ENCODE measurements around the gene TMED1.
"Not testable (repeated sequence)": the region's sequence is repeated elsewhere in the genome, so short reads cannot be mapped to it uniquely, and the experiment has no call there.

Gene TMED1

DNA sequence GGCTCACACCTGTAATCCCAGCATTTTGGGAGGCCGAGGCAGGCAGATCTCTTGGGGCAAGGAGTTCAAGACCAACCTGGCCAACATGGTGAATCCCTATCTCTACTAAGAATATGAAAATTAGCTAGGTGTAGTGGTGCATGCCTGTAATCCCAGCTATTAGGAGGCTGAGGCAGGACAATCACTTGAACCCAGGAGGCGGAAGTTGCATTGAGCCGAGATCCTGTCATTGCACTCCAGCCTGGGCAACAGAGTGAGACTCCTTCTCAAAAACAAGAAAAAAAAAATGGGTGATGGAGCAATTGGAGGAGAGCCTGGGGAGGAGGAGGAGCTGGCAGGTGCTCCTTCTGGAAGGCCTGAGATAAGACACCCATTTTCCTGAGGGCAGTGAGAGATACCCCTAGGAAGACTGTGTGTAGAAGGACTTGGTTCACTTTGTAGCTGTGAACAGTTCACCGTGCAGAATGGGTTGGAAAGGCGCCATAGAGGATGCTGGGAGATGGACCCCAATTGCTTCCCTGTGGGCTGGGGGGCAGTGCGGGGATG lies 26.6 kb upstream of the TMED1 start:
- no peak for DNase-seq (ENCODE audit: low spot score)

DNA sequence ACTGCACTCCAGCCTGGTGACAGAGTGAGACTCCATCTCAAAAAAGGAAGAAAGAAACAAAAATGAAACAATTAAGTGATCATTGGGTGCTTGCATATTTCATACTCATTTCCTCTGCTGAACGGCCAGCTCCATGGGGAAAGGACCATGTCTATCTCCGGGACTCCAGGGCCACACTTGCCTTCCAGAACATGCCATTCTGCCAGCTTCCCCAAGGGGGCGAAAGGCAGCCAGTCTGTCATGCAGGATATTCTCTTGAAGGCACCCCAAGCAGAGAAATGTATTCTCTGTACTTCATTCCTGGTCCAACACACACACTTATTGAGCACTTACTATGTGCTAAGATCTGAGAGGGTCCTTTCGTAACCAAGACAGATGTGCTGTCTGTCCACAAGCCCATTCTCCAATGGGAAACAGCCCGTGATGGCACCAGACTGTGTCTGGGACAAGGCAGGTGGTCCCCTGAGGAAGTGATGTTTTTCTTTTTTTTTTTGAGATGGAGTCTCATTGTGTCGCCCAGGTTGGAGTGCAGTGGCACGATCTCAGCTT lies 25.2 kb upstream of the TMED1 start:
- no peak for DNase-seq (ENCODE audit: low spot score)

DNA sequence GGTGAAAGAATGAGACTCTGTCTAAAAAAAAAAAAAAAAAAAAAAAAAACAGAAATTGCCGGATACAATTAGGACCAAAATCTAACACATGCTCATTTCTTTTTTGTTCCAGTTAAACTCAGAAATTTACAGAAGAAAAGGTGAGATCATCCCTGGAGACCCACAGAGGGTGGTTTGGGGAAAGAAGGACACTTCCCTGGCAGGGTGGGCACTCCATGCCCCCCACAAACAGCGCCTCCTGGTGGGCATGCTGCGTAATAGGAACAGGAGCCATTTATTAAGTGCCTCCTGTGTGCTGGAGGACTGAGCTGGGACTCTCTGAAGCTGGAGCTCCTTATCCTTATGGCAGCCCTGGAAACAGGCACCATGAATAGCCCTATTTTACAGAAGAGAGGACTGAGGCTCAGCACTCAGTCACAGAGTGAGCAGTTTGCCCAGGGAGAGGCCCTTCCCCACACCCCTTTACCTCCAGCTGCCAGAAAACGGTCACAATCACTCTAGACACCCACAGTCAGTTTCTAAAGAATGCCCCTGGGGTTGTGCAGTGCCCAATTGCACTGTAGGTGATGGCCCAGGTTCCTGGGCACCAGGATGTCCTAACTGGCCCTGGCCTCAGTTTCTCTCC lies 22.3 kb upstream of the TMED1 start:
- DNase-seq (ENCODE audit: low spot score) = no peak

DNA sequence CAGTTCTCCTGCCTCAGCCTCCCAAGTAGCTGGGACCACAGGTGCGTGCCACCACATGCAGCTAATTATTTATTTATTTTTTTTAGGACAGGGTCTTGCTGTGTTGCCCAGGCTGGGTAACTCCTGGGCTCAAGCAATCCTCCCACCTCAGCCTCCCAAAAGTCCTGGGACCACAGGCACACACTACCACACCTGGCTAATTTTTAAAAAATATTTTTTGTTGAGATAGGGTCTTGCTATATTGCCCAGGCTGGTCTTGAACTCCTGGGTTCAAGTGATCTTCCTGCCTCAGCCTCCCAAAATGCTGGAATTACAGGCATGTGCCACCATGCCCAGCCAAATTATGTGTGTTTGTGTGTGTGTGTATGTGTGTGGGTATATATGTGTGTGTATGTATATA lies 20.9 kb upstream of the TMED1 start:
- not testable (repeated sequence) for DNase-seq (ENCODE audit: low spot score)

DNA sequence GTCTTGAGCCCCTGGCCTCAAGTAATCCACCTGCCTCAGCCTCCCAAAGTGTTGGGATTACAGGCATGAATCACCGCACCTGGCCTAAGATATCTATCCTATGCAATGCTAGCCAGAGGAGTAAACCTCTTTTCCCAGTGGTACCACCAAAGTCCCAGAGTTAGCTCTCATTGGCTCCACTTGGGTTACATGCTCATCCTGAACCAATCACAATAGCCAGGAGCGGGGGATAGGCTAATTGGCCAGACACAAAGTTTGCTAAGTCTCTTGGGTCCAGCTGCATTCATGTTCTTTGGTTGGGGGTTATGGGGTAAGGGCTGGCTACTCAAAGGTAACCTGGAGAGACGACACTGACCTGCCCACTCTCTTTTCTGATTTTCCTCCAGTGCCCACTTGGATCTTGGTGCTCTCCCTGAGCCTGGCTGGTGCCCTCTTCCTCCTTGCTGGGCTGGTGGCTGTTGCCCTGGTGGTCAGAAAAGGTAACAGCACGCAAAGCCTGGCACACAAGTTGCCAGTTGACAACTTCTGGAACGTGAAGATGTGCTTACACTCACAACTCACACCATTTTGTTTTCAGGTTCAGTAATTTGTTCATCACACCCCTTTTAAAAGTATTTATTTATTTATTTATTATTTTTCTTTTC lies 20.0 kb upstream of the TMED1 start:
- peak; percentile 22 for DNase-seq (ENCODE audit: low spot score)

DNA sequence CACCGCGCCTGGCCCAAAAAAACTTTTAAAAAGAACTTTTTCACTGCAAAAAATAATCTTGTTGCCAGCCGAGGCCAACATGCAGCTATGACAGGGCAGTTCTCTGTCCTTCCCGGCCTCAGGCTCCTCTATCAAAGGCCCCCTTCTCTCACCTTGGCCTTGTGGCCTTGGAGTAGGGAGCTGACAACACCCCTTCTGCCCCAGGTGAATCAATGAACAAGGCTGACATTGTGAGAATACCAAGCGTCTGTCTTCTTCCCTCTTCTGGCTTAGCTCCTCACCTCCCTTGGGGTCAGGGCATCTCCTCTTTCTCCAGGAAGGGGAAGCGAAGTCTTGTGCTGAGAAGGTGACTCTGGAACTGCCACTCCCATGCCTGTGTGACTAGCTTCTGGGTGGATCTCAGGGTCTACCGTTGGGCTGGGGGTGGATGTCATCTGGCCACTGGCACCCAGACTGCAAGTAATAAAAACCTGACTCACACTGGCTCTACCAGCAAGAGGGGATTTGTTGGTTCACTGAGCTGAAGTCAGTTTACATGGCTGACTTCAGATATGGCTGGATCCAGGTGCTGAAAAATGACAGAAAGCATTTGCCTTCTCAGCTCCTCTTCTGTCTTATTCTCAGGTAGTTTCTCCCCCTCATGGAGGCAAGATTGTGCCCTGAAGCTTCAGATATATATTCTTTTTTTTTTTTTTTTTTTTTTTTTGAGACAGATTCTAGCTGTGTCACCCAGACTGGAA lies 18.5 kb upstream of the TMED1 start:
- peak; percentile 44 for DNase-seq (ENCODE audit: low spot score)

DNA sequence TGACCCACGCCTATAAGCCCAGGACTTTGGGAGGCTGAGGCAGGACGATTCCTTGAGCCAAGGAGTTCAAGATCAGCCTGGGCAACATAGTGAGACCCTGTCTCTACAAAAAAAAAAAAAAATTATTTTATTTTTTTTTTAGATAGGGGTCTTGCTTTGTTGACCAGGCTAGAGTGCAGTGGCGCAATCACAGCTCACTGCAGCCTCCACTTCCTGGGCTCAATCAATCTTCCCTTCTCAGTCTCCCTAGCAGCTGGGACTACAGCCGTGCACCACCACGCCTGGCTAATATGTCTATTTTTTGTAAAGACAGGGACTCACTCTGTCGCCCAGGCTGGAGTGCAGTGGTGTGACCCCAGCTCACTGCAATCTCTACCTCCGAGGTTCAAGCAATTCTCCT lies 16.9 kb upstream of the TMED1 start:
- DNase-seq (ENCODE audit: low spot score) = no peak

DNA sequence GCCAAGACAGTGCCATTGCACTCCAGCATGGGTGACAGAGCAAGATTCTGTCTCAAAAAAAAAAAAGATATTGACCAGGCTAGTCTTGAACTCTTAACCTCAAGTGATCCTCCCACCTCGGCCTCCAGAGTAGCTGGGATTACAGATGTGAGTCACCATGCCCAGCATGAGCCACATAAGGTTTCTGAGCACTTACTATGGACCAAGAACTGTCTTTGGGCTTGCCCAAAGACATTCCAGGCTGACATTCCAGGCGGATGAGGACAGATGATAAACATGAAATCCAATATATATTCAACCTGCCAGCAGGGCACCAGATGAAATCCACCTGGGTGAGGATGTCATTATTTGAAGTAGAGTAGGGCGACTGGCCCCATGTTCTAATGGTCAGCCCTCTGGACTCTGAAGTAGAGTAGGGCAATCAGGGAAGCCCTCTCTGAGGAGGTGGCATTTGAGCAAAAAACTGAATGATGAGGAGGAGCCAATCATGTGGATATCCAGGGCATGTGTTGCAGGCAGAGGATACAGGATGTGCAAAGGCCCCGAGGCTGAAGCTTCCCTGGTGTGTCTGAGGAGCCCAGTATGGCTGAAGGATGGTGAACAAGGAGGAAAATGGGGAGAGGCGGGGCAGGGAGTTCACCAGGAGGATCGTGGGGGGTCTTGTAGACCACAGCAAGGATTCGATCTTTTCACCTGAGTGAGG lies 16.2 kb upstream of the TMED1 start:
- DNase-seq (ENCODE audit: low spot score) = peak; percentile 73

DNA sequence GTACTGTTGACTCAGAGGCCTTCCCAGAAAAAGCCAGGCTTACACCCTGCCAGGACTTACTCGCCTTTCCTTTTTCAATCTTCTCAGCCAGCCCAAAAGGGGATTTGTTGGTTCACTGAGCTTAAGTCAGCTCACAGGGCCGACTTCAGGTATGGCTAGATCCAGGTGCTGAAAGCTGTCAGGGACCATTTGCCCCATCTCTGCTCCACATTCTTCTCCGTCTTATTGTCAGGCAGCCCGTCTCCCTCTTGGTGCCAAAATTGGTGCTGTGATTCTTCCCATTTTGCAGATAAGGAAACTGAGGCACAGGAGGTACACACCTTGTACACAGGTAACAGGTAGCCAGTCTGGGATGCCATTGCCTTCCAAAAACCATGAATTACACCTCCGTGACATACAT lies 14.6 kb upstream of the TMED1 start:
- DNase-seq (ENCODE audit: low spot score) = no peak

DNA sequence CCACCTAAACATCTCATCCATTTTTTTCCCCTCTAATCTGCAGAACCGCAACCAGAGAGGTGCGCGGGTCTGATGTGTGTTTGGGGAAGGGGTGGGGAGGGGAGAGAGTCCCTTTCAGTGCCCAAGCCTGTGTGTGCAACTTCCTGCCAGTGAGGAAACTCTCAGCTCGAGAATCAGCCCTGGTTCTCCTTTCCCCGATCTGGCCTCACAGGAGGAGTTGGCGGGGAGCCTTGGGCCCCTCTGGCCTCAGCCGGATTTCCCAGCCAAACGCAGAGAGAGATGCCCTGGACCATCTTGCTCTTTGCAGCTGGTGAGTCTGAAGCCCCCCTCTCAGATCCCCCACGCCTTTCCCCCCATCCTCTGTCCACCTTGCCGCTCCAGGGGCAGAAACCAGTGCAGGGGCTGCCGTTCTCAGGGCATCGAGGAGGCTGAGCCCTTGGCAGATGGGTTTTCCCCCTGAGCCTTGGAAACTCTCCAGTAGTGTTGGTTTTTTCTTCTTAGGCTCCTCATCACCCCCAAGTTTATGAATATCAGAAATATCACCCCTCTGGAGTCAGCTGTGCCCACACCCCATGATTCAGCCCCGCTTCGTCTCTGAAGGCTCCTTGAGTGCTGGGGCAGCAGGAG lies 12.3 kb upstream of the TMED1 start, which contains the start of gene C19orf38:
C19orf38 (plus strand) TSS at position 186 of the 627 bp plus-strand sequence; CDS start at position 280, 94 bp downstream.
- no peak for DNase-seq (ENCODE audit: low spot score)

DNA sequence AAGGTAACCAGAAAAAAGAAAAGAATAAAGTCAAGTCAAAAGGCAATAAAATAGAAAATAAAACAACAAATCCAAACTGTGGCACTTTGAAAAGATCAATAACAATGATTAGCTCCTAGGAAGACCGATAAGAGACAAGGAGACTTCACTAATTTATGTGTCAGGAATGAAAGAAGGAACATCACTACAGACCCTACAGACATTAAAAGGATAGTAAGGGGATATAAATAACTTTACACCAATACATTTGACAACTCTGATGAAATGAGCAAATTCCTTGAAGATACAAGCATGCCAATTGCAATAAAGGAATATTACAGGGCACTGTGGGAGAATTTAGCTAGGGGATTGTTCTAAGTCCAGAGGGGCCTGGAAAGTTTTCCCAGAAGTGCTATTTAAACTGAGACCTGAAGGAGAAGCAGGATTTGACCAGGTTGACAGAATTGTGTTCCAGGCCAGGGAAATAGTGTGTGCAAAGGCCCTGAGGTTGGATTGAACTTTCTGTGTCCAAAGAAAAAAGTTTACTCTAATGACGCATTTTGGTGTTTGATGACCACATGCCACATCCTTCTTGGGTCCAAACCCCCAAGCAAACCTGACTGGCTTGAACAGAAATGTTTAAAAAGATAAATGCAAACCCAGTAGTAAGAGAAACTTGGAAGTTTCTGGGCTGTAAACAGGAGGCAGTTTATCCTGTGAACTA lies 10.6 kb upstream of the TMED1 start:
- no peak for DNase-seq (ENCODE audit: low spot score)

DNA sequence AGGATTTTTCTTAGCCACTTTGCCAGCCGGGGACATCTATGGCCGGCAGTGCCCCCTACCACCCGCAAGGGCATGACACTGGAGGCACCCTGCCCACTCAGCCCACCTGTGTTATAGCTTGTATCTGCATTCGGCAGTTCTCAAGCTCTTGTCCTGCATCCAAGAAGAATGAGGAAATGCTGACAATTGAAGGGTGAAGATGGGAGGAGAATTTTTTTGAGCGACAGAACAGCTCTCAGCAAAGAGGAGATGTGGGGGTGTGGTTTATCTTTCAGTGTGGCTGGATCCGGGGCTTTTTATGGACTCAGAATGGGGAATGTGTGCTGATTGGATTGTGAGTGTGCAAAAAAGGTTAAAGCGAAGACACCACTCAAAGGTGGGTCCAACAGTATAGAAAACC lies 6.8 kb upstream of the TMED1 start:
- DNase-seq (ENCODE audit: low spot score) = no peak

DNA sequence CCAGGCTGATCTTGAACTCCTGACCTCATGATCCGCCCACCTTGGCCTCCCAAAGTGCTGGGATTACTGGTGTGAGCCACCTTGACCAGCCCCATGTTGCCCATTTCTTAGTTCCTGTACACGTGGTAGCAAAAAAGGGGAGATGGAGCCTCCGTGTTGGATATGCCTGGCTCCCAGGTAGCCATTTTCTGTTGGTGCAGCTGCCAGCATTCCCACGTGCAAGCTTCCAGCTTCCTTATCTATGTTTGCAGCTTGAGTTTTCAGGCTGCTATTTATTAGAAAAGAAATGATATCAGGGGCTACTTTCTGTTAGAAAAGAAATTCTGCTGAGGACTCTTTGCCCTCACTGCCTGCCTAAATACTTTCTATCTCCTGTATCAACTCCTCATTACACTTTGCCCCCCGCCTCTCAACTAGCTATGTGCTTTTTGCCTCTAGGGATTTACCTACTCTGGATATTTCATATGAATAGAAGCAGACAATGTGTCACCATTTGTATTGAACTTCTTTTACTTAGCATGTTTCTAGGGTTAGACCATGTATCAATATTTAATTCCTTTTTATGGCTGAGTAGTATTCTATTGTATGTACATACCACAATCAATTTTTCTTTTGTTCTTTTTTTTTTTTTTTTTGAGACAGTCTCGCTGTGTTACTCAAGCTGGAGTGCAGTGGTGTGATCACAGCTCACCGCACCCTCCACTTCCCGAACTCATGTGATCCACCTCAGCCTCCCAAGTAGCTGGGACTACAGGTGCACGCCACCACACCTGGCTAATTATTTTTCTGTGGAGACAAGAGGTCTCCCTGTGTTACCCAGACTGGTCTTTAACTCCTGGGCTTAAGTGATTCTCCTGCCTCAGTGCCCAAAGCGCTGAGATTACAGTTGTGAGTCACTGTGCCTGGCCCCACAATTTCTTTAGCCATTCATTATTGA lies 3.4 kb upstream of the TMED1 start:
- DNase-seq (ENCODE audit: low spot score) = no peak

DNA sequence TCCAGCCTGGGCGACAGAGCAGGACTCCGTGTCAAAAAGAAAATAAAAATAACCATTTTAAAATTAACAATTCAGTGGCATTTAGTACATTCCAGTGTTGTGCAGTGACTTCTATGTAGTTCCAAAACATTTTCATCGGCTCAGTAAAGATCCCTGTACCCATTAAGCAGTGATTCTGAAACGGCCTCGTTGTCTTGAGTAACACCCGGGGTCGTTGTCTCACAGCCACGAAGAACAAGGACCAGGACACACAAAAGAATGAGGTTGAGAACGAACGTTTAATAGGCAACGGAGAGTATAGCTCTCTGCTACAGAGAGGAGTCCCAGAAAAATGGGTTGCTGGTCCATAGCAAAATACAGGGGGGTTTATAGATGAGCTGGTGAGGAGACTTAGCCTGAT lies 2.4 kb upstream of the TMED1 start:
- no peak for DNase-seq (ENCODE audit: low spot score)

DNA sequence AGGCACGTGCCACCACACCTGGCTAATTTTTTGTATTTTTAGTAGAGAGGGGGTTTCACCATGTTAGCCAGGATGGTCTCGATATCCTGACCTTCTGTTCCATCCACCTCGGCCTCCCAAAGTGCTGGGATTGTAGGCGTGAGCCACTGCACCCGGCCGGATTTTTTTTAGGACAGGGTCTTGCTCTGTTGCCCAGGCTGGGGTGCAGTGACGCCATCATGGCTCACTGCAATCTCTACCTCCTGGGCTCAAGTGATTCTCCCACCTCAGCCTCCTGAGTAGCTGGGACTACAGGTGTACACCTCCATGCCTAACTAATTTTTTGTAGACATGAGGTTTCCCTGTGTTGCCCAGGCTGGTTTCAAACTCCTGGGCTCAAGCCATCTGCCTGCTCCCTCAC lies 1.6 kb upstream of the TMED1 start:
- not testable (repeated sequence) for DNase-seq (ENCODE audit: low spot score)

DNA sequence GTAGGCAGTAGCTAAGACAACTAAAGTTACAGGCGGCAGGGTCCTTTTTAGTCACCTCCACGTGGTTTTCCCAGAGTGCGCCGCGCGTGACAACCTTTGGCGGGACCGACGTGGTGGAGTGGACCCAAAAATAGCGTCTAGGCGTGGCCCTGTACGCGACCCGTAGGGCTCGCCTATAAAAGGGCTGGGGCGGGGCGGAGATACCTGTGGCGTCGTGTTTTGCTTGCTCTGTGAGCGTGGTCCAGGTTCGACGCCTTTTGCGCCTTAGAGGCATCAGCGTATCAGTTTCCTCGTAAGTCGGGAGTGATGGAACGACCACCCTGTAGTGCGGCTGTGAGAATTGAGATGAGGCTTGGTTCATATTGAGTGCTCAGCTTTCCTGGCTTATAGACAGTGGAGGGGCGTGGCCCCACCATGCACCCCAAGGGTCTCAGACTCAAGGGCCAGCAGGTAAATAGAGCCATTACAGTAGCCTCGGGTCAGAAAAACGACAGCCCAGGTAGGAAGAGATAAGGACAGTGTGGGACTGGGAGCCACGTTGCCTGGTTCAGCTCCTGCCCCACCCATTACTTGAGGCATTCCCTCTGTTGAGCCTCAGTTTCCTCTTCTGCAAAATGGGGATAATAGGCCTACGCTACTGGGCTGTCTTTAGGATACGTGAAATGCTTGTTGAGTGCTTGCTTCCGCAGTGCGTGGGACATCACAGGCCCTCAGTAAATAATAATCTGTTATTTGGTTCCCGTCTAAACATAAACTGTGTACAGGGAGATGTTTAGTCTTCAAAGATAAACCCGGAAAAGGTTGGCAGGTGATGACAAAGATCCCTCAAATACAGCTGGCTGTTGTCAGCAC lies 693 bp upstream of the TMED1 start:
- DNase-seq (ENCODE audit: low spot score) = peak; percentile 87

DNA sequence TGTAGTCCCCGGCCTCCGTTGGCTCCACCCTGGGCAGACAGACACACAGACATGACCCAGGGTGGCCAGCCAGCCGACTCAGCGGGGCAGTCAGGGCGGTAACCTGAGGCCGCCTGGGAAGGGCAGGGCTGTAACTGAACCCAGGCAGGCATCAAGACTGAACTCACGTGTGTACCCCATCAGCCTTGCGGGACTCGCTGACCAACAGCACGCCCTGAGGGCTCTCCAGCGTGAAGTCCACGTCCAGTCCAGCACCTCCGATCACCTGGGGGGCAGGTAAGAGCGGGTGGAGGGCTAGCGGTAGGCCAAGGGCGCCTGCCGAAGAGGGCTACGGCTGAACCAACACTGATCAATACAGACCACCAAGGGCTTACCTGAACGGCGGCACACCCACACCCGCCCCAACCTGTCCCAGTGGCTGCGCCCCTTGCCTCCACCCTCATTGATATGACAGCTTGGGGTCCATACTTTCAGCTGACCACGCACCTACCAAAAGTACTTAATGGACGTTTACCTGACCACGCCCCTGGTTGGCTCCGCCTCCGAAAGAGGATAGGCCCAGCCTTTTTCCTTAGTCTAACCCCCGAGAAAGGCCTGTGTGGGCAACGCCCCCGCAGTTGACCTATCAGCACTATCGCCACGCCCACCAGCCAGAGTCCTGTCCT lies 791 bp downstream of the TMED1 start:
- peak; percentile 38 for DNase-seq (ENCODE audit: low spot score)

DNA sequence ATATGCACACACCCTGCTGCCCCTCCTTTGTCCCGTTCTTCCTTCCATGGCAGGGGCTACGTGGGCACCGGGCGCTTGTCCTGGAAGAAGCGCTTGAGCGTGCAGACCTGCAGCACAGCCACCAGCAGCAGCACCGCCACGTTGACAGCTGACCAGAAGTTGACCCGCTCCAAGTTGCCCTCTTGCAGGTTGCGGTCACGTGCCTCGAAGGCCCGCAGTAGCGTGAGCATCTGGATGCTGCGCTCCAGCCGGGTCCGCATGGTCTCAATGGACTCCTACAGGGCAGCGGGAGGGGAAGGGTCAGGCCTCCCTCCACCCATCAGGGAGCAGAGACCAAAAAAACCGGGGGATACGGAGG lies 3.1 kb downstream of the TMED1 start:
- DNase-seq (ENCODE audit: low spot score) = no peak

Data from kidney tubule cell (primary cell).